Astrocyte of the spinal cord (primary cell): ENCODE results near the gene SEMA6B.

Source experiments
- DNase-seq: peaks from one replicate; pipeline ENCODE4 v3.0.0; 2011; ENCODE audit warnings: low read depth, low spot score
- H3K4me3 ChIP-seq: 2 replicates; pipeline ENCODE4 v1.5.1; 2011; ENCODE audit warnings: low read depth, mild to moderate bottlenecking, low read length, moderate library complexity
- CTCF ChIP-seq: IDR thresholded peaks from 2 replicates; pipeline ENCODE4 v1.5.1; 2012; ENCODE audit warnings: low read depth, mild to moderate bottlenecking, low read length, inconsistent platforms
- in situ Hi-C: cut with HindIII; loops from 2 replicates; pipeline ENCODE4 v1.10.0; 2017; ENCODE audit warnings: low sequenced_read_pairs

Gene SEMA6B

GRCh38 chr19:4512070-4512469, 47.4 kb downstream of the SEMA6B start:
- no peak for TF ChIP-seq CTCF
- DNase-seq = no peak
- in situ Hi-C loops = no loop called here
- no peak overlapping the region for H3K4me3 ChIP-seq

GRCh38 chr19:4511300-4512054, 48.0 kb downstream of the SEMA6B start:
- DNase-seq = no peak
- in situ Hi-C loops = no loop called here
- TF ChIP-seq CTCF = no peak
- no peak overlapping the region for H3K4me3 ChIP-seq

GRCh38 chr19:4510435-4511255, 48.8 kb downstream of the SEMA6B start:
- in situ Hi-C loops = no loop called here
- no peak for DNase-seq
- H3K4me3 ChIP-seq = no peak overlapping the region
- no peak for TF ChIP-seq CTCF

- DNase-seq = no peak
- H3K4me3 ChIP-seq = no peak overlapping the region
- in situ Hi-C loops = no loop called here
- no peak for TF ChIP-seq CTCF
Observed at GRCh38 chr19:4508698-4509097, 50.8 kb downstream of the SEMA6B start.

- TF ChIP-seq CTCF = no peak
- H3K4me3 ChIP-seq = no peak overlapping the region
- in situ Hi-C loops = no loop called here
- no peak for DNase-seq
Observed at GRCh38 chr19:4507804-4508203, 51.7 kb downstream of the SEMA6B start.

- no peak for TF ChIP-seq CTCF
- in situ Hi-C loops = no loop called here
- no peak overlapping the region for H3K4me3 ChIP-seq
- no peak for DNase-seq
Observed at GRCh38 chr19:4507150-4507452, 52.4 kb downstream of the SEMA6B start.
